ENCODE results near the gene PLEKHG5.
"Not testable (repeated sequence)": the region's sequence is repeated elsewhere in the genome, so short reads cannot be mapped to it uniquely, and the experiment has no call there.

PLEKHG5 gene

DNA sequence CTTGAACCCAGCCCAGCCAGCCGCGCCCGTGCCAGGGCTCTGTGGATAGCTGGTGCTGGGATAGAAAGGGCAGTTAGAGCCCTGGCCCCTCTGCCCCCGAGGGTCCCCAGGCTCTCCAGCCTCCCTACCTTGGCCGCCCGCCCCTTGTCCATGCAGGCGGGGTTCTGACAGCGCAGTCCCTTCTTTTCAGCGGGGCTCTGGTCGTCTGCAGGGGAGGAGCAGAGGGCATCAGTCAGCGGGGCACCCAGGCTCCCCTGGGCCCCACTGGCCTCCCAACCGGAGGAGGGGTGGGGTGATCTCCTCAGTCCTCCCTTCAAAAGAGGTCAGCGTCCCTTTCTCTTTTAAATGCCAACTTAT lies 4.9 kb upstream of the PLEKHG5 start:
- H3K4me3 ChIP-seq (ENCODE audit: low read length) = peak overlapping the region; percentile 65
- TF ChIP-seq, protein P1, sequence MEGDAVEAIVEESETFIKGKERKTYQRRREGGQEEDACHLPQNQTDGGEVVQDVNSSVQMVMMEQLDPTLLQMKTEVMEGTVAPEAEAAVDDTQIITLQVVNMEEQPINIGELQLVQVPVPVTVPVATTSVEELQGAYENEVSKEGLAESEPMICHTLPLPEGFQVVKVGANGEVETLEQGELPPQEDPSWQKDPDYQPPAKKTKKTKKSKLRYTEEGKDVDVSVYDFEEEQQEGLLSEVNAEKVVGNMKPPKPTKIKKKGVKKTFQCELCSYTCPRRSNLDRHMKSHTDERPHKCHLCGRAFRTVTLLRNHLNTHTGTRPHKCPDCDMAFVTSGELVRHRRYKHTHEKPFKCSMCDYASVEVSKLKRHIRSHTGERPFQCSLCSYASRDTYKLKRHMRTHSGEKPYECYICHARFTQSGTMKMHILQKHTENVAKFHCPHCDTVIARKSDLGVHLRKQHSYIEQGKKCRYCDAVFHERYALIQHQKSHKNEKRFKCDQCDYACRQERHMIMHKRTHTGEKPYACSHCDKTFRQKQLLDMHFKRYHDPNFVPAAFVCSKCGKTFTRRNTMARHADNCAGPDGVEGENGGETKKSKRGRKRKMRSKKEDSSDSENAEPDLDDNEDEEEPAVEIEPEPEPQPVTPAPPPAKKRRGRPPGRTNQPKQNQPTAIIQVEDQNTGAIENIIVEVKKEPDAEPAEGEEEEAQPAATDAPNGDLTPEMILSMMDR (conservative IDR thresholded peaks at IDR 0.05; ENCODE audit: low read length) = no peak
- DNase-seq (ENCODE audit: low read depth) = no peak

DNA sequence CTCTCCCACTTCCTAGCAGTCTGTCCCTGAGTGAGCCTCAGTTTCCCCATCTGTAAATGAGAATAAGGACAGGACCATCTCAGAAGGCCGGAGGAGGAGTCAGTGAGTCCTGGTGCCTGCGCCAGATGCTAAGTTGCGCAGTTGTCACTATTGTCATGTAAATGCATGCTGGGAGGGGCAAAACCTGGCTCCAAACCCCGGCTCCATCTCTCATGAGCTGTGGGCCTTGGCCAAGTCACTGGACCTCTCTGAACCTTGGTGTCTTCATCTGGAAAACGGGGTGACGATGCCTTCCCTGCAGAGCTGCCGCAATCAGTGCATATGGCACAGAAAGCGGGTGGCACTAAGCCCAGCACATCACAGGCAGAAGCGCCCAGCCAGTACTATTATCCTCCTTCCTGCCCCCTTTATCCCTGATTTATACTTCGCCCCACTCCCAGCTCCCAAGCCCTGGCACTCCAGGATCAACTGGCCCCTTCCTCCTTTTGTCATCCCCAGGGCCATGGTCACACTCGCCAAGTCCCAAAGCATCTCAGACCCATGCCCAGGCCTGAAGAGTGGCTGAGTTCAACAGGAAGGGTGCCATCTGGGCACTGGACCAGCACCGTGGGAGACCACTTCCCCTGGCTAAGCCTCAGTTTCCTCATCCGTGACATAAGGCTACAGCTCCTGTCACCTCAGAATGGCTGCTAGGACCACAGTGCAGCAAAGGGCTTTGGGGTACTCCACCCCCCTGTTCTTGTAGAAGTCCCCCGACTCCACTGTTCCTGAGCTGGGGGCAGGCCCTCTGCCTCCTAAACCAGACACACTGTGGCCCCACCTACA lies 4.3 kb upstream of the PLEKHG5 start:
- TF ChIP-seq, protein P1 (conservative IDR thresholded peaks at IDR 0.05; ENCODE audit: low read length) = no peak
- H3K4me3 ChIP-seq (ENCODE audit: low read length) = peak overlapping the region; percentile 65
- DNase-seq (ENCODE audit: low read depth) = no peak

DNA sequence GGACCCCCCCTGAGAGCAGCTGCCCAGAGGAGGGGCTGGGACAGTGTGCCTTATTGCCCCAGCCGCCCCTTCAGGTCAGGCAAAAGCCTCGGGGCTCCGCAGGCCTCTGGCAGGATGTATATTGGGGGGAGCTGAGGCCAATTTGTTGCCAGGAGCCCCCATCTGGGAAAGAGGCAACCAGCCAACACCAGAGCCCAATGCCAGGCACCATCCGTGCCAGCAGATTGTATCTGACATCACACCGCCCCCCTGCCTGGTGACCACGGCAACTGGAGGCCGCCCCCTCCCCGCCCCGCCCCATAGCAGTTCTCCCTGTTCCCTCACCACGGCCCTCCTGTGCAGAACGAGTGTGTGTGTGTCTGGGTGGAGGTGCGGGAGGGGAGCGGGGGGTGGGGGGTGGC lies 3.6 kb upstream of the PLEKHG5 start:
- no peak overlapping the region for H3K4me3 ChIP-seq (ENCODE audit: low read length)
- TF ChIP-seq, protein P1 (conservative IDR thresholded peaks at IDR 0.05; ENCODE audit: low read length) = no peak
- DNase-seq (ENCODE audit: low read depth) = no peak

DNA sequence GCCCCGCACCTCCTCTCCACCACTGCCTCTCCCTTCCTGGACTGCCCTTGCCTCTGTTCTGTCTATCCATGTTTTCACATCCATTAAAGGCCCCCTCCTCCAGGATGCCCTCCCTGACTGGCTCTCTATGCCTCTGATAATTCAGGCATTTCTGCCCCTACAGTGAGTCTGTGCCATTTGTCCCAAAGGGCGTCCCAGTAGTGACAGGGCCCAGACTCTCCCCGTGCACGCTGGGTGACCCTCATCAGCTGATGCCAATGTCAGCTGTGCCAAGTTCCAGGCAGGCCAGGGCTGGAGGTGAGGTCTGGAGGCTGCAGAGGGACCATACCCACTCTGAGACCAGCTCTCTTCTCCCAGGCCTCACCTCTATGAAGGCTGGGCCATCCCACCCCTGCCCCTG lies 3.2 kb upstream of the PLEKHG5 start:
- H3K4me3 ChIP-seq (ENCODE audit: low read length) = no peak overlapping the region
- TF ChIP-seq, protein P1 (conservative IDR thresholded peaks at IDR 0.05; ENCODE audit: low read length) = no peak
- DNase-seq (ENCODE audit: low read depth) = no peak

DNA sequence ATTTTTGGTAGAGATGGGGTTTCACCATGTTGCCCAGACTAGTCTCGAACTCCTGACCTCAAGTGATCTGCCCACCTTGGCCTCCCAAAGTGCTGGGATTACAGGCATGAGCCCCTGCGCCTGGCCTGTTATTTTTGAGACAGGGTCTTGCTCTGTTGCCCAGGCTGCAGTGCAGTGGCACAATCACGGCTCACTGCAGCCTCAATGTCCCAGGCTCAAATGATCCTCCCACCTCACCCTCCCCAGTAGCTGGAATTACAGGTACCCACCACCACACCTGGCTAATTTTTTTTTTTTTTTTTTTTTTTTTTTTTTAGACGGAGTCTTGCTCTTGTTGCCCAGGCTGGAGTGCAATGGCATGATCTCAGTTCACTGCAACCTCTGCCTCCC lies 2.4 kb upstream of the PLEKHG5 start:
- not testable (repeated sequence) for DNase-seq (ENCODE audit: low read depth); H3K4me3 ChIP-seq (ENCODE audit: low read length)

DNA sequence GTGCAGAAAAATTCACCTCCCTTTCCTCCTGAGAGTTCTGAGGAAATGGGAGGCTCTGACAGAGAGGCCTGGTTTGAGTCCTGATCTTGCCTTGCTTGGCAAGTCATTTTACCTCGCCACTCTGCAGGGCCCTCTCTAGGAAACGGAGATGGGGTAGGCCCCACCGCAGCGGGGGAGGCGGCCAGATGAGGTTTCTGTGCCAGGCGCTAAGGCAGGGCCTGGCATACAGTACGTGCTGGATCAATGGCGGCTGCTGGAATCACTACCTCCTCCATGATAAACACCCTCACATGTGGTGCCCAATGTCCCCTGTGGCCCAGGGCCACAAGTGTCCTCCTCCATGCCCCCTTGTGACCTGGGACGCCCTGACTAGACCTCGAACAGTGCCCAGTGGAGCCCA lies 499 bp upstream of the PLEKHG5 start:
- DNase-seq (ENCODE audit: low read depth) = no peak
- TF ChIP-seq, protein P1 (conservative IDR thresholded peaks at IDR 0.05; ENCODE audit: low read length) = no peak
- no peak overlapping the region for H3K4me3 ChIP-seq (ENCODE audit: low read length)

DNA sequence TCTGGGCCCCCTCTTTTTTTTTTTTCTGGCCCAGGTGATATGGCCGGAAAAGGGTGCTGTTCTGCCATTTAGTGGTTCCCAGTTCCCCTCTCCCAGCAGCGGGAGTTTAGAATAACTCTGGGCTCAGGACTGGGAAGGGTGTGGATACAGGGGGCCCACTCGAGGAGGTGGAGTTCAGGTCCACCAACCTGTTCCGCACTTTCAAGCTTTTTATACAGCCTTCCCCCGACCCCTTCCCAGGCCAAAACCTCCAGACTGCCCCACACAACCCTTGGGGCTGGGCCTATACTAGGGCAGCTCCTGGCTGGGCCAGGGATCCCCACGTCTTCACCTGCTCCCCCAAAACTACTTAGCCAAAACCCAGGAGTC lies 402 bp downstream of the PLEKHG5 start:
- peak overlapping the region; percentile 82 for H3K4me3 ChIP-seq (ENCODE audit: low read length)

More for the DNA sequence above, 402 bp downstream of the PLEKHG5 start:
- TF ChIP-seq, protein P1 (conservative IDR thresholded peaks at IDR 0.05; ENCODE audit: low read length) = no peak
- no peak for DNase-seq (ENCODE audit: low read depth)
